GM21717 (cell line): Measurements from ENCODE around the gene SLC22A4.

Experiments used
- ATAC-seq: cut with Tn5 transposase; IDR thresholded peaks from one replicate; pipeline ENCODE4 v1.9.1; 2021; ENCODE audit warnings: mild to moderate bottlenecking, moderate library complexity; ENCODE audit not compliant: unreplicated experiment

The SLC22A4 gene

GRCh38 chr5:132273631-132274030, 20.6 kb upstream of the SLC22A4 start:
- no peak for ATAC-seq

- ATAC-seq, result no peak
These were observed 20.0 kb upstream of the SLC22A4 start for GRCh38 chr5:132274050-132274792.

- no peak for ATAC-seq
These were observed 18.6 kb upstream of the SLC22A4 start for GRCh38 chr5:132275367-132276220.

GRCh38 chr5:132277256-132277655, 16.9 kb upstream of the SLC22A4 start:
- ATAC-seq, result no peak

- ATAC-seq, result no peak
These were observed 16.0 kb upstream of the SLC22A4 start for GRCh38 chr5:132277971-132278853.

- no peak for ATAC-seq
These were observed 14.4 kb upstream of the SLC22A4 start for GRCh38 chr5:132279801-132280200.

GRCh38 chr5:132280371-132281240, 13.6 kb upstream of the SLC22A4 start:
- ATAC-seq, result no peak

- no peak for ATAC-seq
These were observed 12.2 kb upstream of the SLC22A4 start for GRCh38 chr5:132281856-132282614.

GRCh38 chr5:132283423-132284043, 10.7 kb upstream of the SLC22A4 start:
- ATAC-seq, result no peak

- no peak for ATAC-seq
These were observed 5.1 kb upstream of the SLC22A4 start for GRCh38 chr5:132289097-132289496.

- ATAC-seq, result no peak
These were observed 3.2 kb upstream of the SLC22A4 start for GRCh38 chr5:132291026-132291425.

- peak; percentile 40 for ATAC-seq
These were observed 865 bp upstream of the SLC22A4 start for GRCh38 chr5:132293066-132293991.

GRCh38 chr5:132294728-132295504, 722 bp downstream of the SLC22A4 start:
- peak; percentile 9 for ATAC-seq

- no peak for ATAC-seq
These were observed 1.6 kb downstream of the SLC22A4 start for GRCh38 chr5:132295505-132296411.

- no peak for ATAC-seq
These were observed 2.3 kb downstream of the SLC22A4 start for GRCh38 chr5:132296412-132297016.
